NCI-H345 treated with DMSO at 0.1 percent for 48 hours (cell line): ENCODE data around the gene ATP8B2.
"Not testable (repeated sequence)": the region's sequence is repeated elsewhere in the genome, so short reads cannot be mapped to it uniquely, and the experiment has no call there.

ENCODE experiments used
- DNase-seq: peaks from one replicate; lab custom pipeline; 2025; ENCODE audit not compliant: unreplicated experiment; lab: John Stamatoyannopoulos, UW

The ATP8B2 gene

DNA sequence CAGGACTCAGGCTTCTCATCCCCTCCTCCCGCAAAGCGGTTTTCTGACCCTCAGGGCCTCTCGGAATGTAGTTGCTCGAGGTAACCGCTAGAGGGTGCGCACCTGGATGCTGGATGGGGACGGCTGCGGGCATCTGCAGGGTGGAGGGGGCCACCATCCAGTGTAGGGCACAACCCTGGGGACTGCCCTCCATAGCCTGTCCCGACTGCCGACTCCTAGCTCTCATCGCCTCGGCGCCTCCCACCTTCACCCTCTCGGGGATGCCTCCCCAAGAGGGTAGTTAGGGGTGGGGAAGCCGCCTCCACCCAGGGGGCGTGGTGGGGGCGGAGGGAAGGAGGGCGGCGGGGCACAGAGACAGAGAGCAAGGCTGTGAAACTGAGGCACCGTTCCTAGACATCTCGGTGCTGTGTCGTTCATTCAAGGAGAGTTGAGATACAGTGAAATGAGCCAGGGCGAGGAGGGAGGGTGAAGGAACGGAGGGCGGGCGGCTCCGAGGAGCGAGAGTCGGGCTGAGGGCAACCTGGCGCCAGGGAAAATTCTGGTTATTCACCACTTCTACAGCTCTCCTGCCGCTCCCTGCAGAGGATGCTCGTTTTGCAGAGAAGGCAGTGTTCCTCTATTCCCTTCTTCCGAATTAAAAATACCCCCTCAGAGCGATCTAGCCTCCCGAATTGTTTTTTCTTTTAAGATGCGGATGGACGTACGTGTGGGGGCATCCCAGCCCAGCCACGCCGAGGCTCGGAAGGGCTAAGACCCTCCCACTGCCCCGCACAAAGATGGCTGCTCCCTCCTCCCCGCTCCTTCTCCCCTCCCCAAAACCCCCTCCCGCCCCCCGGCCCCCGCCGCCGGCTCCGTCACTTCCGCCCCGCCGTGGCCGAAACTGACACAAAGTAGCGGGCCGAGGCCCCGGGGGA, at the start of gene ATP8B2:
TSS of gene ATP8B2 (plus strand) at position 857 of the 914 bp plus-strand sequence. CDS start 2,617 bp downstream, outside the sequence.
- DNase-seq, result peak; percentile 95

GRCh38 chr1:154276797-154277196, 48.5 kb upstream of the ATP8B2 start:
- DNase-seq, result no peak

DNA sequence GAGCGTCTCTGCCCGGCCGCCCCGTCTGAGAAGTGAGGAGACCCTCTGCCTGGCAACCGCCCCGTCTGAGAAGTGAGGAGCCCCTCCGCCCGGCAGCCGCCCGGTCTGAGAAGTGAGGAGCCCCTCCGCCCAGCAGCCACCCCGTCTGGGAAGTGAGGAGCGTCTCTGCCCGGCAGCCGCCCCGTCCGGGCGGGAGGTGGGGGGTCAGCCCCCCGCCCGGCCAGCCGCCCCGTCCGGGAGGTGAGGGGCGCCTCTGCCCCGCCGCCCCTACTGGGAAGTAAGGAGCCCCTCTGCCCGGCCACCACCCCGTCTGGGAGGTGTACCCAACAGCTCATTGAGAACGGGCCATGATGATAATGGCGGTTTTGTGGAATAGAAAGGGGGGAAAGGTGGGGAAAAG, 37.7 kb upstream of the ATP8B2 start:
- DNase-seq, result not testable (repeated sequence)

GRCh38 chr1:154288661-154289060, 36.7 kb upstream of the ATP8B2 start:
- no peak for DNase-seq

GRCh38 chr1:154290921-154291320, 34.4 kb upstream of the ATP8B2 start:
- DNase-seq, result no peak

GRCh38 chr1:154295408-154296235, 29.7 kb upstream of the ATP8B2 start:
- DNase-seq, result peak; percentile 39

DNA sequence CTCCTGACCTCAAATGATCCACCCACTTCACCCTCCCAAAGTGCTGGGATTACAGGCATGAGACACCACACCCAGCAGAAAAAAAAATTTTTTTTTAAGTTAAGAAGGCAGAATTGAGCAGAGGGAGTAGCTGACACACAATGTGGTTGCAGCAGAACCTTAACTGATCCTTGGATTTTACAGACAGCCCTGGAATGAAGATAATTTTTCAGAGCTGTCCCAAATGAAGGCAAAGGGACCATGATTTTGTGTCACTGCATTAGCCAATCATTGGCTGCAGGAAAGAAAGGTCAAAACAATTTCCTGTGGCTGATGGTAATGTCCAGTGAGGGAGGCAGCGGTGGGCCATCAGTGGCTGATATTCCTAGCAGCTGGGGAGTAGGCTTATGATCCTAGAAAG, 23.7 kb upstream of the ATP8B2 start:
- no peak for DNase-seq

DNA sequence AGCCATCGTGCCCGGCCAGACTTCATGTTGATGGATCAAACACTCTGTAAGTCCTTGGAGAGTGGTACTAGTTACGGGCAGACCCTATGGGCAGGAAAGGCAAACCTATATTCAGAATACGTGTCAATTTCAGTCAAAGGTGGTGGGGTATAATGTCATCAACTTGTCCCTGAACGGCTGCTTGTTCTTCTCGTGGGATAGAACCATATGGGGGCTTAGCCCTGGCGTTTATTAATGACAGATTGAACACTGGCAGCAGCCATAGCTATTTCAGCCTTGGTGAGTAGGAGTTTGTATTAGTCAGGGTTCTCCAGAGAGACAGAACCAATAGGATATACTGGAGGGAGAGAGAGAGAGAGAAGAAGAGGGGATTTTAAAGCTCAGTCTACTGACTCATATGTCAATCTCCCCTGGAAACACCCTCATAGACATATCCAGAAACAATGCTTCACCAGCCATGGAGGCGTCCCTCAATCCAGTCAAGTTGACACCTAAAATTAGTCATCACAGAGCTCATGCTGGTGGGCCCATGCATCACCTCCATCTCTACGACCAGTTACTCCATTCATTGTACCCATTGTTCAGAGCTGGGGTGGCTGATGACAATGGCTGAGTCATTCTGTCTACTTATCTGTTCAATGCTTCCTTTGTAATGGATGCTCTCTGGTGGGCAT, 20.5 kb upstream of the ATP8B2 start:
- DNase-seq, result no peak

GRCh38 chr1:154306151-154306550, 19.2 kb upstream of the ATP8B2 start:
- DNase-seq, result no peak

DNA sequence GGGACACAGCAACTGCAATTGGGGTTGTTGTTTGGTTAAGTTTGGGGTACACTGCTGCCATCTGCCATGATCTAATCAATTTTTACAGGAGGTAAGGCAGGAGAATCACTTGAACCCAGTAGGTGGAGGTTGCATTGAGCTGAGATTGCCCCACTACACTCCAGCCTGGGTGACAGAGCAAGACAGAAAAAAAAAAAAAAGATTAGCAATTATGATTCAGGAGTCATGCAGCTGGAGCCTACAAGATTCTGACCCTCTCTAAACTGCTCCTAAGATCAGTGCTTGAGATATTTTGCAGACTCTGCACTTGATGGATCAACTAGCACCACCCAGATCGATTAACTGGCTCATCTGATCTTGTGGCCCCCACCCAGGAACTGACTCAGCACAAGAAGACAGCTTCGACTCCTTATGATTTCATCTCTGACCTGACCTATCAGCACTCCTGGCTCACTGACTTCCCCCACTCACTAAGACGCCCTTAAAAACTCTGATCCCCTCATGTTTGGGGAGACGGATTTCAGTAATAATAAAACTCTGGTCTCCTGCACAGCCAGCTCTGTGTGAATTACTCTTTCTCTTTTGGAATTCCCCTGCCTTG, 17.6 kb upstream of the ATP8B2 start:
- DNase-seq, result not testable (repeated sequence)

- DNase-seq, result not testable (repeated sequence)
These were observed 16.2 kb upstream of the ATP8B2 start for GRCh38 chr1:154309136-154309535.

DNA sequence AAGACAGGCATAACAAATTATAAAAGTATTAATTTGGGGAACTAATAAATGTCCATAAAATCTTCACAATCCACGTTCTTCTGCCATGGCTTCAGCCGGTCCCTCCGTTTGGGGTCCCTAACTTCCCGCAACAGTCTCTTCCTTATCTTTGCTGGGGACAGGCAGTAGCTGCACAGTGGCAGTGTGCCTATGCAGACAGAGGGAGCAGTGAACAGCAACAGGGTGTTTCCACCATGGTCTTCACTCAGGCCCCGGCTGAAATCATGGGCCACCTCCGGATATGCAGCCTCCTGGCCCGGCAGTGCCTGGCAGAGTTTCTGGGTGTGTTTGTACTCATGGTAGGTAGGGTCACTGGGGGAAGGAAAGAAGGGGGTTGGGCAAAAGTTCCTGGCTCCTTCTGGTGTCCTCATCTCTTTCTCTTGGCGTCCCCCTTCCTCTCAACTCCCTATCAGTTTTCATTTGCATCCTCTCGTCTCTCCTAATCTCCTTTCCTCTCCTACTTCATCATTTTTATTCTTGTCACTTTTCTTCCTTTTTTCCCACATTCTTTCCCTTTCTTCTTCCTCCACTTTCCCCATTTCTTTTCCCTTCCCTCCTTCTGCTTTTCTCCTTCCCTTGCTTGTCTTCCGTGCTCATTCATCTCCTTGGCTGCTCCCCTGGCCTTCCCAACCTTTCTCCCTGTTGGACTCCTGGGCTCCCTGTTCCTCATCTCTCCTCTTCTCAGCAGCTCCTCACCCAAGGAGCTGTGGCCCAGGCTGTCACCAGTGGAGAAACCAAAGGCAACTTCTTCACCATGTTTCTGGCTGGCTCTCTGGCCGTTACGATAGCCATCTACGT, 12.9 kb upstream of the ATP8B2 start:
- DNase-seq, result not testable (repeated sequence)

DNA sequence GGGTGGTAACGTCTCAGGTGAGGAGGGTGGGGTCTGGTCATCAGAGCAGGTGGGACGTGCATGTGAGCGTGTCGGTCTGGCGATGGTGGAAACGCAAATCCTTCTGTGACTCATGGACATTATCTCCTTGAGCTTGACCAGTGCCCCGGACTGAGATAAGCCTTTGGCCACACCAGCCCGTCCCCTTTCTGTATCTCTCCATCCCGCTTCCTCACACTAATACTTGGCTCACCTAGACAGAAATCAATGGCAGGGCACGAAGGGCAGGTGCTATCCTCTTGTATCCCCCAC, 12.3 kb upstream of the ATP8B2 start:
- DNase-seq, result no peak

DNA sequence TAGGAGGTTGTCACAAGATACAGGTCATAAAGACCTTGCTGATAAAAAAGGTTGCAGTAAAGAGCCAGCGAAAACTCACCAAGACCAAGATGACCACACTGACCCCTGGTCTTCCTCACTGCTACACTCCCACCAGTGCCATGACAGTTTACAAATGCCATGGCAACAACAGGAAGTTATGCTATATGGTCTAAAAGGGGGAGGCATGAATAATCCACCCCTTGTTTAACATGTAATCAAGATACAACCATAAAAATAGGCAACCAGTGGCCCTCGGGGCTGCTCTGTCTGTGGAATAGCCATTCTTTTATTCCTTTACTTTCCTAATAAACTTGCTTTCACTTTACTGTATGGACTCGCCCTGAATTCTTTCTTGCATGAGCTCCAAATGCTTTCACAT, 11.1 kb upstream of the ATP8B2 start:
- DNase-seq, result not testable (repeated sequence)

GRCh38 chr1:154316704-154317103, 8.6 kb upstream of the ATP8B2 start:
- DNase-seq, result no peak

DNA sequence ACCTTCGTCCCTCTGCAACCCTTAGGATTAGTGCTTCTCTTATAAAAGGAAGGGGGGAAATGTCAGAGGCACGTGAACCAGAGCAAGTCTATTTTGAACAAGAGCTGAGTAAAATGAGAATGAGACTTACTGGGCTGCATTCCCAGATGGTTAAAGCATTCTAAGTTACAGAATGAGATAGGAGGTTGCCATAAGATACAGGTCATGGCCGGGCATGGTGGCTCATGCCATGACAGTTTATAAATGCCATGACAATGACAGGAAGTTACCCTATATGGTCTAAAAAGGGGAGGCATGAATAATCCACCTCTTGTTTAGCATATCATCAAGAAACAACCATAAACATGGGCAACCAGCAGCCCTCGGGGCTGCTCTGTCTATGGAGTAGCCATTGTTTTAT, 6.9 kb upstream of the ATP8B2 start:
- DNase-seq, result no peak

GRCh38 chr1:154320882-154321608, 4.3 kb upstream of the ATP8B2 start, which contains the start of gene AQP10:
Gene AQP10, plus strand, starts transcription at chr1:154321093. Its CDS starts 63 bp downstream, at chr1:154321156.
- no peak for DNase-seq

DNA sequence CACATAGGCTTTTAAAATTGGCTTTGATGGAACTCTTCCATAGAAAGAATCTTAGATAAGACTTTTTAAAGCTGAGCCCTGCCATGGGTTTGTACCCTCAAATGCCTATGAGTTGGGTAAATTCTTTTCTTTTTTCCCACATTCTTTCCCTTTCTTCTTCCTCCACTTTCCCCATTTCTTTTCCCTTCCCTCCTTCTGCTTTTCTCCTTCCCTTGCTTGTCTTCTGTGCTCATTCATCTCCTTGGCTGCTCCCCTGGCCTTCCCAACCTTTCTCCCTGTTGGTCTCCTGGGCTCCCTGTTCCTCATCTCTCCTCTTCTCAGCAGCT, 3.8 kb upstream of the ATP8B2 start:
- DNase-seq, result not testable (repeated sequence)

DNA sequence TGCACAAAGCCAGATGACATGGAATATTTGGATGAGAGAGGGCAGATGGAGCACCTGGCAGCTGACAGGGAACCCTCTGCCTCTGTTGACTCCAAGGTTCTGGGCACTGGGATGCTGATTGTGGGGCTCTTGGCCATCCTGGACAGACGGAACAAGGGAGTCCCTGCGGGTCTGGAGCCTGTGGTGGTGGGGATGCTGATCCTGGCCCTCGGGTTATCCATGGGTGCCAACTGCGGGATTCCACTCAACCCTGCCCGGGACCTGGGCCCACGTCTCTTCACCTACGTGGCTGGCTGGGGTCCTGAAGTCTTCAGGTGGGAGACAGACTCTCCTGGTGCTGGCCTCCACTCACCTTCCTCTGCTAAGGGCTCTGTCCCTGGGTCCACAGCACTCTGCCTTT, 1.8 kb upstream of the ATP8B2 start:
- no peak for DNase-seq

DNA sequence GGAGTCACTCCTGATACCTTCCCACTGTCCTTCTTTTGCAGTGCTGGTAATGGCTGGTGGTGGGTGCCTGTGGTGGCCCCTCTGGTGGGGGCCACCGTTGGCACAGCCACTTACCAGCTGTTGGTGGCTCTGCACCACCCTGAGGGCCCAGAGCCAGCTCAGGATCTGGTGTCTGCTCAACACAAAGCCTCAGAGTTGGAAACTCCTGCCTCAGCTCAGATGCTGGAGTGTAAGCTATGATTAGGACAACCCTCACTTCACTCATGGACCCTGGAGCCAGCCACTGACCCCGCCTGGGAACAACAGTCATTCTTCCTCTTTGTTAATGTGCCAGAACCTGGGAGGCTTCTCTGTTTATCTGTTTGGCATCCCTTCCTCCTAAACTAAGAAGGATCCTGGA, 1.1 kb upstream of the ATP8B2 start:
- no peak for DNase-seq
